Right lobe of liver (tissue), 4 donors: ENCODE results near the gene HSDL1.

Experiments
- CTCF ChIP-seq, 4 donors: fragments of 200-600 bp in 3 of 4; fragments of 450-650 bp in 1 of 4; IDR thresholded peaks; one replicate each; pipeline versions ENCODE4 v1.5.1 to v1.8.0; 2016 to 2022; ENCODE audit warnings: antibody characterized with exemption in 4 of 4, mild to moderate bottlenecking in 2 of 4
- POLR2A ChIP-seq: fragments of 450-650 bp; IDR thresholded peaks from one replicate; pipeline ENCODE4 v1.6.1; 2017; ENCODE audit warnings: antibody characterized with exemption, mild to moderate bottlenecking
- donor health status: DM: no; HTN: no; CAD: no.
- donor health status: DM: no; HTN: no; CAD: no.
- donor health status: DM: no; HTN: yes; CAD: no.

GRCh38 chr16:84184775-84185174 is 39.8 kb upstream of the HSDL1 start:
- no peak for TF ChIP-seq CTCF (IDR thresholded peaks at IDR 0.05)
- TF ChIP-seq POLR2A = no peak
